GM18907 (cell line): ENCODE results near the gene ATMIN.

Source experiments
- ATAC-seq: cut with Tn5 transposase; IDR thresholded peaks from one replicate; pipeline ENCODE4 v1.9.1; 2021; ENCODE audit warnings: mild to moderate bottlenecking, moderate library complexity; ENCODE audit not compliant: unreplicated experiment

ATMIN gene

DNA sequence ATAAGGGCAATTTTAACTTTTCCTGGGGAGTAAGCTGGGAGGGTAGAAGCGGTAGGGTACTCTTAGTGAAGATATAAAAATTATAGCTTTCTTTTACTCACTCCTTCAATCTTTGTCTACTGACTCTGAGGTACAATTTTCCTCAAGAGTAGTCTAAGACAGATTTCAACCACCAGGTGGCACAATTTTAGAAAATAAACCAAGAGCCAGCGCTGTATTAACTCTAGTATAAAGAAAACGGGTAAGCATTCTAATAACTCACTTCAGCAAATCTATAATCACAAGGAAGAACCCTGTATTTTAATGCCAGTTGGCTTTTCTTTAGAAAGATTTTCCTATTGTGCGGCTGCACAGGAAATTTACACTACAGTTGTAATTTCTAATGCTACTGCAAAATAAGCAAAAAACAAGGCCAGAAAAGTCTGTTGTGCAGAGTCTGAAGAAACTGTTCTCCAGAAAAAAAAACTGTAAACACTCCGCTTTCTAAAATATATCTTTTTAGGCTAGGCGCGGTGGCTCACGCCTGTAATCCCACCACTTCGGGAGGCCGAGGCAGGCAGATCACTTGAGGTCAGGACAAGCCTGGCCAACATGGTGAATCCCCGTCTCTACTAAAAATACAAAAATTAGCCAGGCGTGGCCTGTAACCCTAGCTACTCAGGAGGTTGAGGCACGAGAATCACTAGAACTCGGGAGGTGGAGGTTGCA lies 30.8 kb upstream of the ATMIN start:
- ATAC-seq: no peak

- no peak for ATAC-seq
Measured at GRCh38 chr16:81005610-81006161, 30.0 kb upstream of the ATMIN start.

GRCh38 chr16:81006211-81006812 lies 29.3 kb upstream of the ATMIN start:
- peak; percentile 40 for ATAC-seq

GRCh38 chr16:81006813-81007695 lies 28.6 kb upstream of the ATMIN start, which contains the start of the genes CENPN and CMC2:
Gene CENPN, plus strand, starts transcription at chr16:81007214. Its CDS starts 4,726 bp downstream, at chr16:81011940.
Gene CMC2, minus strand, starts transcription at chr16:81006885. Its CDS starts 9,491 bp downstream, at chr16:80997394.
- peak; percentile 89 for ATAC-seq

DNA sequence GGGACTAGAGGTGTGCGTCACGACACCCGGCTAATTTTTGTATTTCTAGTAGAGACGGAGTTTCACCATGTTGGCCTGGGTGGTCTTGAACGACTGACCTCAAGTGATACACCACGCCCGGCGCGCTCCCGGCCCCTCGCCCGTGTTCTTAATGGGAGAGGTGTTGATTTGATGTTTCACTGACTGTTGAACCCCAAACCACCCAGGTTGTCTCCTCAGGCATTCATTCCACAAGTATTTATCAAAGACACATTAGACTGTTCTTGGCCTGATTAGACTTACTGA lies 27.2 kb upstream of the ATMIN start:
- ATAC-seq: no peak

GRCh38 chr16:81012974-81013373 lies 22.7 kb upstream of the ATMIN start:
- ATAC-seq: no peak

DNA sequence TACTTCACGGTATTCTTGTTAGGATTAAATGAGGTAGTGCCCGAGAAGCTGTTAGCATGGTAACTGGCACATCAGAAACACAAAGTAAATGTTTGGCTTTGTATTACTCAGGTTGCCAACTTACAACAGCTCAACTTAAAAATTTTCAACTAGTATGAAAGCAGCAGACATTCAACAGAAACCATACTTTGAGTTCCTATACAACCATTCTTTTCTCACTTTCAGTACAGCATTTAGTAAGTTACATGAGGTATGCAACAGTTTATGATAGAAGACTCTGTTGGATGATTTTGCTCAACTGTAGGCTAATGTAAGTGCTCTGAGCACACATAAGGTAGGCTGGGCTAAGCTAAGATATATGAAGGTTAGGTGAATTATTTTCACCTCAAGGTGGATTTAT lies 21.0 kb upstream of the ATMIN start:
- ATAC-seq: no peak

- no peak for ATAC-seq
Measured at GRCh38 chr16:81018496-81018895, 17.1 kb upstream of the ATMIN start.

DNA sequence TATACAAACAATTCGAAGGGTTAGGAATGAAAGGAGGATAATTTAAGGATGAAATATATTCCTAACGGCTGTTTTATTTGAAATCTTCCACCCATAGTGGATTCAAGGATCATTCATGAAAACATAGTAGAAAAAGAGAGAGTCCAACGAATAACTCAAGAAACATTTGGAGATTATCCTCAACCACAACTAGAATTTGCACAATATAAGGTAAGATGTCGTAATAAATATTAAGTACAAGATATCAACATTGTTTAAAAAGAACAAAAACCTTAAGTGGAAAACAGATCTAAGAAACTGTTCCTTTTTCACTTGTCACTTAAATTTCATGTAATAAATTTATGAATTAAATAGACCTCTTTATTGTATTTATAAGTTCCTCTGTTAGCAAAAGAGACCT lies 9.2 kb upstream of the ATMIN start:
- no peak for ATAC-seq

DNA sequence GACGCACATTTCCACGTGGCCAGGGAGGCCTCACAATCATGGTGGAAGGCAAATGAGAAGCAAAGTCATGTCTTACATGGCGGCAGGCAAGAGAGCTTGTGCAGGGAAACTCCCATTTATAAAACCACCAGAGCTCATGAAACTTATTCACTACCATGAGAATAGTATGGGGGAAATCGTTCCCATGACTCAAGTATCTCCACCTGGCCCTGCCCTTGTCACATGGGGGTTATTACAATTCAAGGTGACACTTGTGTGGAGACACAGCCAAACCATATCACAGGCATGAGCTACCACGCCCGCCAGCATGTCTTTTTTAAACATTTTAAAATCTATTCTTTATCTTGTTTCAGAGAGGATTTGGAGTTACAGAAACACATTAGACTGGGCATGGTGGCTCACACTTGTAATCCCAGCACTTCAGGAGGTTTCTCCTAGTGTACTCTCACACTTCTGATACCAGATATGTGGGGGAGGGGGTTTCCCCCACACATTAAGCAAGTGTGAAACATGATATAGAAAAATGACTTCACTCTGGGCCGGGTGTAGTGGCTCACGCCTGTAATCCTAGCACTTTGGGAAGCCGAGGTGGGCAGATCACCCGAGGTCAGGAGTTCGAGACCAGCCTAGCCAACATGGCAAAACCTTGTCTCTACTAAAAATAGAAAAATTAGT lies 5.6 kb upstream of the ATMIN start:
- ATAC-seq: no peak

GRCh38 chr16:81035975-81036750 lies 521 bp downstream of the ATMIN start:
- ATAC-seq: peak; percentile 58

DNA sequence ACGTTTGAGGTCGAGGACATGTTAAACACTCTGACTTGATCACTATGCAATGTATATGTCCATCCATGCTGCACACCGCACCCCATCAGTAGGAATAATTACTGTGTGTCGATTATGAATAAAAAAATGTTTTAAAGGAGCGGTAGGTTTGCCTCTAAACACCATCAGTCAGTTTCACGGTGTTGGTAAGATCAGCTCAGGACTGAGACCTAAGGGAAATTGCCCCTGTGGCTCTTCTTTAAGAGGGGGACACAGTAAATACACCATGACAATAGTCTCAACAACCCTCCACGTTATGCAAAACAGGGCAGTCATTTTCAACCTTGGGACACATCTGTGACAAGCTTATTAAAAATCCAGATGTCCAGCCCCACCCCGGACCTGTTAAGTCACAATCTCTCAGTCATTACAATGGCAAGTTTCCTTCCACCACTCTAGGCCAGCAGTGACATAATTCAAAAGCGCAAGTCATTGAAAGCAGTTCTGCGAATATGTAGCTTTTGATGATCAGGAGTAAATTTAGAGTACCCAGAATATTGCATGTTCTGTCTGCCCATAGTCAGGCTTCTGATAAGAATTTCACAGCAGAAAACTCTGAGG lies 1.2 kb downstream of the ATMIN start:
- no peak for ATAC-seq

- ATAC-seq: no peak
Measured at GRCh38 chr16:81040131-81040530, 4.5 kb downstream of the ATMIN start.

DNA sequence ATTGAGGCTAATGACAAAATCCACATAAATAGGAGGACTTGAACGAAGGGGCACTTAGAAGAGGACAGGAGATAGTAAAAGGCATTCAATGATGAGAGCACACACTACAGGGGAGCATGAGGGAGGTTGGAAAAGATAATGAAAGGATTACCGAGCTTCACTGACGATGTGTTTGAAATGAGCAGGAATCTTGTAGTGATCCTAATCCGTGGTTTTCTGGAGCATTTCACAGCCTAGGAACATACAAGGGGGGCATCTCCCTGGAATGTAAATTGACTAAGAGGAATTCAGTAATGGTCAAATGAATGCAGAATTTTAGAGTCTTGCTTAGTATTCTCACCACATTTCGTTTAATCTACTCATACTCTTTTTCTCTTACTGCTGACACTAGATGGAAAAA lies 5.2 kb downstream of the ATMIN start:
- no peak for ATAC-seq

- ATAC-seq: no peak
Measured at GRCh38 chr16:81041696-81042095, 6.1 kb downstream of the ATMIN start.

DNA sequence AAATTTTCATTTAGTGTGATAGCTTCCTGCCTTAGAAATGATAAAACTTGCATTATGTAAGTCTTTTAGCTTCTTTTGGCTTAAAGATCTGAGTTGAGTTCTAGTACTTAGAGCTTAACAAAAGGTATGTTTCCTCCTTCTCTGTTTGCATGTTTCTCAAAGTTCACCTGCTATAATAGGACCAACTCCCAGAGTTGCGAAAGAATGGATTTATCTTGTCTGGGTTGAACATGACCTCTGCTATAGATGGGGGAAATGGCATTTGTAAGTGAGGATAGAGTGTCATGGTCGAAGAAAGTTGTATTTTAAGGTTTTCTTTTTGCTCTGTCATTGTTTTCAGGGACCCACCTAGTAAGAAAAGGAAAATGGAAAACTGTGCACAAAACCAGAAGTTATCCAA lies 7.2 kb downstream of the ATMIN start:
- no peak for ATAC-seq

- ATAC-seq: no peak
Measured at GRCh38 chr16:81053761-81054160, 18.1 kb downstream of the ATMIN start.

GRCh38 chr16:81060576-81061306 lies 25.1 kb downstream of the ATMIN start:
- ATAC-seq: no peak

GRCh38 chr16:81061307-81061640 lies 25.6 kb downstream of the ATMIN start:
- ATAC-seq: no peak
